Activated CD4-positive, alpha-beta T cell treated with anti-CD3 and anti-CD28 coated beads, Interleukin-2, Interleukin-4, amounts not matched to agents 100 ng/mL and 50 ng/mL, durations not matched to agents 16 hours and 8 hours (primary cell): ENCODE results near the gene CFHR4.
"Not testable (repeated sequence)": the region's sequence is repeated elsewhere in the genome, so short reads cannot be mapped to it uniquely, and the experiment has no call there.

ENCODE experiments used
- DNase-seq: peaks from one replicate; pipeline ENCODE4 v3.0.0-alpha.2; 2020; ENCODE audit warnings: low spot score

The CFHR4 gene

GRCh38 chr1:196941474-196941873 is 53.6 kb downstream of the CFHR4 start:
- DNase-seq = not testable (repeated sequence)

- not testable (repeated sequence) for DNase-seq
Measured at GRCh38 chr1:196943568-196943967, 55.7 kb downstream of the CFHR4 start, which contains the start of gene CFHR2. Gene CFHR2 (plus strand): TSS chr1:196943738. CDS start chr1:196943881, 143 bp downstream.

GRCh38 chr1:196951711-196952394 is 64.0 kb downstream of the CFHR4 start:
- DNase-seq = no peak

- DNase-seq = no peak
Measured at GRCh38 chr1:196954778-196955177, 66.9 kb downstream of the CFHR4 start.

- DNase-seq = no peak
Measured at GRCh38 chr1:196955926-196956325, 68.1 kb downstream of the CFHR4 start.

GRCh38 chr1:196960854-196961253 is 73.0 kb downstream of the CFHR4 start:
- DNase-seq = no peak
